HepG2 (cell line): ENCODE data around the gene SYS1. TPM values are rescaled to one million over a fixed set of nuclear protein-coding genes. Genes with fewer than 3 reads are reported as not detected.

Experiments
- ARNT2 ChIP-seq: sonication (generic); formaldehyde crosslinking; IDR thresholded peaks from 2 replicates; pipeline ENCODE4 v1.8.0; 2022; ENCODE audit warnings: mild to moderate bottlenecking, low read depth, missing genetic modification reagents, moderate library complexity
- CBX2 ChIP-seq, 2 experiments: fragments of 200-600 bp in 1 of 2; sonication (generic); formaldehyde crosslinking in 1 of 2; IDR thresholded peaks; 2 replicates each; pipeline versions ENCODE4 v1.7.0 to v1.8.1; 2018 to 2022; ENCODE audit warnings: low read depth in 2 of 2, low read length in 1 of 2, mild to moderate bottlenecking in 1 of 2, missing genetic modification reagents in 1 of 2
- CC2D1A ChIP-seq: sonication (generic); formaldehyde crosslinking; IDR thresholded peaks from 2 replicates; pipeline ENCODE4 v1.8.1; 2023; ENCODE audit warnings: mild to moderate bottlenecking, missing genetic modification reagents
- CEBPG ChIP-seq: IDR thresholded peaks from 2 replicates; pipeline ENCODE4 v1.6.1; 2016
- CENPT ChIP-seq: sonication (generic); formaldehyde crosslinking; IDR thresholded peaks from 2 replicates; pipeline ENCODE4 v1.8.0; 2022; ENCODE audit warnings: low read depth, mild to moderate bottlenecking, moderate library complexity, missing genetic modification reagents
- CSRNP2 ChIP-seq: sonication (generic); formaldehyde crosslinking; conservative IDR thresholded peaks from 2 replicates; pipeline ENCODE4 v1.8.0; 2022; ENCODE audit warnings: low read depth, missing genetic modification reagents
- E2F2 ChIP-seq: sonication (generic); formaldehyde crosslinking; IDR thresholded peaks from 2 replicates; pipeline ENCODE4 v1.4.0; 2020; ENCODE audit warnings: missing genetic modification reagents, borderline replicate concordance
- ELK4 ChIP-seq: sonication (generic); formaldehyde crosslinking; IDR thresholded peaks from 2 replicates; pipeline ENCODE4 v1.9.0; 2021; ENCODE audit warnings: missing genetic modification reagents, borderline replicate concordance
- ISX ChIP-seq: sonication (generic); formaldehyde crosslinking; conservative IDR thresholded peaks from 2 replicates; pipeline ENCODE4 v1.5.0; 2020; ENCODE audit warnings: missing genetic modification reagents
- NFKB2 ChIP-seq: sonication (generic); formaldehyde crosslinking; IDR thresholded peaks from 2 replicates; pipeline ENCODE4 v1.4.0; 2020; ENCODE audit warnings: missing genetic modification reagents, borderline replicate concordance
- SALL2 ChIP-seq: sonication (generic); formaldehyde crosslinking; IDR thresholded peaks from 2 replicates; pipeline ENCODE4 v1.8.1; 2023; ENCODE audit warnings: mild to moderate bottlenecking, missing genetic modification reagents, inconsistent platforms
- SNAPC5 ChIP-seq: sonication (generic); formaldehyde crosslinking; IDR thresholded peaks from 2 replicates; pipeline ENCODE4 v1.8.1; 2023; ENCODE audit warnings: mild to moderate bottlenecking, missing genetic modification reagents, borderline replicate concordance
- SRSF9 ChIP-seq: fragments of 200-400 bp; formaldehyde crosslinking; IDR thresholded peaks from 2 replicates; pipeline ENCODE4 v1.6.1; 2018; ENCODE audit warnings: borderline replicate concordance, mild to moderate bottlenecking, low read depth, low read length; ENCODE audit not compliant: insufficient read depth, poor library complexity, severe bottlenecking
- ZFP91 ChIP-seq: sonication (generic); formaldehyde crosslinking; IDR thresholded peaks from 2 replicates; pipeline ENCODE4 v1.9.0; 2022; ENCODE audit warnings: missing genetic modification reagents, mild to moderate bottlenecking, borderline replicate concordance
- ZKSCAN5 ChIP-seq: sonication (generic); formaldehyde crosslinking; IDR thresholded peaks from 2 replicates; pipeline ENCODE4 v1.5.1; 2020; ENCODE audit warnings: mild to moderate bottlenecking, missing genetic modification reagents
- ZNF18 ChIP-seq: sonication (generic); formaldehyde crosslinking; IDR thresholded peaks from 2 replicates; pipeline ENCODE4 v1.8.0; 2022; ENCODE audit warnings: mild to moderate bottlenecking, missing genetic modification reagents; ENCODE audit not compliant: insufficient replicate concordance
- ZNF296 ChIP-seq: sonication (generic); formaldehyde crosslinking; conservative IDR thresholded peaks from 2 replicates; pipeline ENCODE4 v1.5.0; 2020; ENCODE audit warnings: mild to moderate bottlenecking, missing genetic modification reagents
- ZNF563 ChIP-seq: sonication (generic); formaldehyde crosslinking; IDR thresholded peaks from 2 replicates; pipeline ENCODE4 v1.8.0; 2022; ENCODE audit warnings: mild to moderate bottlenecking, moderate library complexity, missing genetic modification reagents
- ZNF775 ChIP-seq: sonication (generic); formaldehyde crosslinking; IDR thresholded peaks from 2 replicates; pipeline ENCODE4 v1.4.0; 2020; ENCODE audit warnings: missing genetic modification reagents, mild to moderate bottlenecking, moderate library complexity, borderline replicate concordance
- polyA plus RNA-seq, 8 experiments: library from polyadenylated mRNA; depleted of rRNA in 3 of 8; stranded (reverse) in 7 of 8; unstranded in 1 of 8; fragments of >200 nt; fragmentation: Illumina TruSeq in 4 of 8; extraction: Trizol in 4 of 8; gene quantifications; 2 replicates each; pipeline versions ENCODE4 v1.2.1 to v1.2.3, GENCODE V29; 2011 to 2016; ENCODE audit warnings: low read depth in 4 of 8, missing spikeins in 1 of 8, mixed read lengths in 1 of 8; ENCODE audit not compliant: insufficient read depth in 1 of 8
- total RNA-seq, 5 experiments: library from RNA; depleted of rRNA; stranded (reverse); fragments of >200 nt; fragmentation: Illumina TruSeq; extraction: Trizol; gene quantifications; 2 replicates each; pipeline ENCODE4 v1.2.3, GENCODE V29; 2016; ENCODE audit warnings: low read depth in 1 of 5

SYS1 gene
- total and polyA plus RNA-seq, 2 of the 13 experiments (the other 11 are each of a cell fraction or from before 2014, with no cell fraction given) = 38.3 to 65.6 TPM

- TF ChIP-seq ZNF18 (peak; percentile 73), CENPT (CRISPR knock-in tag) (peak; percentile 87; the same call in 1 of the 2 replicates), E2F2 (CRISPR knock-in tag) (no peak), ARNT2 (CRISPR knock-in tag) (0 out of 2 replicates have a peak, but pooled peaks have one; percentile 12), CC2D1A (CRISPR knock-in tag) (peak; percentile 92), SRSF9 (no peak), SNAPC5 (peak; percentile 77; the same call in 1 of the 2 replicates), CBX2 (IDR thresholded peaks at IDR 0.05; ENCODE audit: low read depth, low read length) (no peak), CBX2 (CRISPR knock-in tag; IDR thresholded peaks at IDR 0.05; ENCODE audit: low read depth) (no peak), ZNF775 (0 out of 2 replicates have a peak, but pooled peaks have one; percentile 5), SALL2 (no peak), CEBPG (CRISPR knock-in tag) (0 out of 2 replicates have a peak, but pooled peaks have one; percentile 0), ZNF296 (no peak), CSRNP2 (CRISPR knock-in tag) (no peak), ISX (CRISPR knock-in tag) (0 out of 2 replicates have a peak, but pooled peaks have one; percentile 5), ZNF563 (CRISPR knock-in tag) (0 out of 2 replicates have a peak, but pooled peaks have one; percentile 81), ELK4 (0 out of 2 replicates have a peak, but pooled peaks have one; percentile 58), ZKSCAN5 (0 out of 2 replicates have a peak, but pooled peaks have one; percentile 7), NFKB2 (CRISPR knock-in tag) (0 out of 2 replicates have a peak, but pooled peaks have one; percentile 10), ZFP91 (CRISPR knock-in tag) (0 out of 2 replicates have a peak, but pooled peaks have one; percentile 11)
Measured at GRCh38 chr20:45363611-45364492, 896 bp downstream of the SYS1 start (continued).
